GM19239 (cell line): Measurements from ENCODE around the gene POLR3GL.
"Not testable (repeated sequence)": the region's sequence is repeated elsewhere in the genome, so short reads cannot be mapped to it uniquely, and the experiment has no call there.

Experiments used
- DNase-seq: peaks from one replicate; pipeline ENCODE4 v3.0.0; 2011; ENCODE audit warnings: low spot score; ENCODE audit not compliant: insufficient read length
- FAIRE-seq: peaks from 2 replicates; lab custom pipeline; 2011; peaks lifted over from hg19 to GRCh38; lab: Jason Lieb, UNC

Gene POLR3GL

GRCh38 chr1:146012703-146013558 is 48.4 kb downstream of the POLR3GL start:
- FAIRE-seq, result peak; percentile 64
- no peak for DNase-seq

DNA sequence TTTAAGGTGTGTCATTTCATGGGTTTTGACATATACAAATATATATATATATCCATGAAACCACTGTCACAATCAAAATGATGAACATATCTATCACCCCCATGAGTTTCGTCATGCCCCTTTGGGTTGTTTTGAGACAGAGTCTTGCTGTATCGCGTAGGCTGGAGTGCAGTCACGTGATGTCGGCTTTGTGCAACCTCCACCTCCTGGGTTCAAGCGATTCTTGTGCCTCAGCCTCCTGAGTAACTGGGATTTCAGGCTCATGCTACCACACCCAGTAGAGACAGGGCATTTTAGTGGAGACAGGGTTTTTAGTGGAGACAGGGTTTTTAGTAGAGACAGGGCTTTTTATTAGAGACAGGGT is 49.1 kb downstream of the POLR3GL start:
- FAIRE-seq (no peak), DNase-seq (no peak)

DNA sequence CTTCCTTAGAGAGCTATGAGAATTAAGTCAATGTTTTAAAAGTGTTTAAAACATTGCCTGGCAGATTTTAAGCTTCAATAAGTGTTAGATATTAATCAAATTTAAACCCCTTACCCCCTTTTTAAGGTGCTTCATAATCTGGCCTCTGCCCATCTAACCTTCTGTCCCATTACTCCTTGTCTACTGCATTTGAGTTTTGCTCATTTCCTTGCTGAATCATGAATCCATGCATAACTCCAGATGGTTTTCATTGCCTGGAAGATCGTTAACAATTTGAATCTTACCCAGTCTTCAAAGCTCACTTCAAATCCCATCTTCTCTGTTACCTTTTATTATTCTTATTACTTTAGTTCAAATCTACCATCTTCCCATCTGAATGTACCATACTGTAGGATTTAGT is 52.4 kb downstream of the POLR3GL start:
- DNase-seq, result no peak
- no peak for FAIRE-seq

- FAIRE-seq, result no peak
- no peak for DNase-seq
Observed at GRCh38 chr1:146019231-146020057, 55.0 kb downstream of the POLR3GL start.

DNA sequence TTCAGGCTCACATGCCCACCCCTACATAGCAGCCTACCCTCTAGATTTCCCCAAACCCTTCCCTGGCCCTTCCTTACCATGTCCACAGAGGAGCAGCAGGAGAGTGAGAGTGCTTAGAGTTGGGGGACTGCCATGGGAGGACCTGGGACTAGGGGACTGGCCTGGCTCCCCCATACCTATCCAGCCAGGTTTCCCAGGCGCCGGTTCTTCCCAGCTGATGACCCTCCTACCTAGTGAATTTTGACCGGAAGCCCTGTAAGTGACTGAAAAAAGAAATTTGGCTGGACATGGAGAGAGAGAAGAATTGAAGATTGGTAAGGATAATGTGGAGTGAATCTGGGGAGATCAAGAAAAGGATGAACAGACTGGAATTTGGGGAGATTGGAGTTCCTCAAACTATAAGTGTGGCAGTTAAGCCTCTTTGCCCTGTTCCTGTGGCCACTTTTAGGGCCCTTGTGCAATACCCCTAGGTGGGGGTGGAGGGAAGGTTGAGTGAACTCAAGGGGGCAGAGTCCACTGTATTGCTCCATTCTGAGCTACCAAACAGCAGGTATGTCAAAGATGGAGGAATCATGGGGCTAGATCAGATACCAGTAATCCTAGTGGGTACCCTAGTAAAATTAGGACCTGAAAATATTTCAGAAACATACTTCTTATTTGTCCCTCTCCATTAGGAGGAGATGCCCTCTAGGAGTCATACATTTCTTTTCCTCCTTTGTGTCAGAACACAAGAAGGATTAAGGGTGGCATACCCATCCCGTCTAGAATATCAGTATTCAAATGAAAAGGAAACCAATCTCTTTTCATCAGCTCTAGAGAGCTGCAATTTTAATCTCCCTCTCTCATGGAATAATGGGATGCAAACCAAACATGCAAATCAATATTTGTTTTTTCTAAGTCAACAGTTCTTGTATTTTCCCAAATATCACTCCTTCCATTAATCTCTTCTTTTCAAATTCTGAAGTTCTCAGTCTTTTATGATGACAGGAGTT is 55.9 kb downstream of the POLR3GL start:
- DNase-seq (no peak), FAIRE-seq (no peak)

DNA sequence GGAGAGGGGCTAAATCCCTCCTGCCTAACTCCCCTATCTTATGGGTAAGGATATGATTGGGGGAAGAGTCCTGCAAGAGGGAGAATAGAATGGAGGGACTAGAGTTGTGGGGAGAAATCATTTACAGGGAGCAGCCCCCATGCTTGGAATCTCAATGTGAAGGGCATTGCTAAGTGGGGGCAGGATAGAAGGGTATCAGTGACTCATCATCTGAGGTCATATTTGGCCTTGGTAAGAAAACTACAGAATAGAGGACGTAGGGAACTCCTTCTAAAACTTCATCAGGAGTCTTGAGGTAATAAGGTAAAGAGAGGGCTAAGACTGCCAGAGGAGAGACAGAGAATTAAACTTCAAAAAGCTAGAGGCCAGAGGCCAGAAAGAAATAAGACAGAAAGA is 56.6 kb downstream of the POLR3GL start:
- no peak for FAIRE-seq
- DNase-seq, result no peak

- DNase-seq, result no peak
- FAIRE-seq, result no peak
Observed at GRCh38 chr1:146021622-146022402, 57.3 kb downstream of the POLR3GL start, which contains the start of gene HJV. TSS of gene HJV (minus strand) at chr1:146021735. CDS start at chr1:146020231, 1,504 bp downstream.

- DNase-seq (no peak), FAIRE-seq (no peak)
Observed at GRCh38 chr1:146022403-146023127, 58.1 kb downstream of the POLR3GL start.

GRCh38 chr1:146025787-146026495 is 61.5 kb downstream of the POLR3GL start:
- FAIRE-seq, DNase-seq: not testable (repeated sequence)

GRCh38 chr1:146026650-146027049 is 62.2 kb downstream of the POLR3GL start:
- FAIRE-seq, DNase-seq: not testable (repeated sequence)
